ENCODE data around the gene MBTPS1.
A peak's percentile ranks its signal among the peaks of the same experiment; 100 is the strongest.

The MBTPS1 gene

GRCh38 chr16:84069540-84069939, 47.2 kb downstream of the MBTPS1 start:
- DNase-seq: no peak

GRCh38 chr16:84068783-84069462, 47.8 kb downstream of the MBTPS1 start:
- DNase-seq: no peak

GRCh38 chr16:84068041-84068440, 48.7 kb downstream of the MBTPS1 start:
- DNase-seq: no peak

- DNase-seq: no peak
Measured at GRCh38 chr16:84067640-84068039, 49.1 kb downstream of the MBTPS1 start.

- DNase-seq: peak; percentile 33 to 47
Measured at GRCh38 chr16:84065536-84066132, 51.1 kb downstream of the MBTPS1 start.

- no peak for DNase-seq
Measured at GRCh38 chr16:84063980-84064379, 52.8 kb downstream of the MBTPS1 start.

- DNase-seq: peak; percentile 76 to 79
Measured at GRCh38 chr16:84062734-84063640, 53.8 kb downstream of the MBTPS1 start.

GRCh38 chr16:84061236-84061819, 55.4 kb downstream of the MBTPS1 start:
- DNase-seq: no peak

GRCh38 chr16:84059946-84060901, 56.5 kb downstream of the MBTPS1 start:
- DNase-seq: no peak

GRCh38 chr16:84059111-84059510, 57.6 kb downstream of the MBTPS1 start:
- no peak for DNase-seq

- no peak for DNase-seq
Measured at GRCh38 chr16:84058664-84059063, 58.1 kb downstream of the MBTPS1 start.

GRCh38 chr16:84058211-84058610, 58.5 kb downstream of the MBTPS1 start:
- DNase-seq: no peak

- DNase-seq: no peak
Measured at GRCh38 chr16:84056933-84057332, 59.8 kb downstream of the MBTPS1 start.

GRCh38 chr16:84055801-84056634, 60.7 kb downstream of the MBTPS1 start:
- no peak for DNase-seq

- no peak for DNase-seq
Measured at GRCh38 chr16:84055366-84055765, 61.4 kb downstream of the MBTPS1 start.

- no peak for DNase-seq
Measured at GRCh38 chr16:84054916-84055315, 61.8 kb downstream of the MBTPS1 start.

- DNase-seq: no peak
Measured at GRCh38 chr16:84054271-84054670, 62.5 kb downstream of the MBTPS1 start.

- no peak for DNase-seq
Measured at GRCh38 chr16:84053237-84053636, 63.5 kb downstream of the MBTPS1 start.

GRCh38 chr16:84052071-84052622, 64.6 kb downstream of the MBTPS1 start:
- DNase-seq: no peak

GRCh38 chr16:84050316-84050715, 66.4 kb downstream of the MBTPS1 start:
- DNase-seq: no peak

Measured in stimulated activated CD4-positive, alpha-beta T cell treated with anti-CD3 and anti-CD28 coated beads, Interleukin-2, amount 100 ng/mL, for 24 hours (primary cell).